ENCODE data around the gene PBX4.

- TF ChIP-seq, protein P1, sequence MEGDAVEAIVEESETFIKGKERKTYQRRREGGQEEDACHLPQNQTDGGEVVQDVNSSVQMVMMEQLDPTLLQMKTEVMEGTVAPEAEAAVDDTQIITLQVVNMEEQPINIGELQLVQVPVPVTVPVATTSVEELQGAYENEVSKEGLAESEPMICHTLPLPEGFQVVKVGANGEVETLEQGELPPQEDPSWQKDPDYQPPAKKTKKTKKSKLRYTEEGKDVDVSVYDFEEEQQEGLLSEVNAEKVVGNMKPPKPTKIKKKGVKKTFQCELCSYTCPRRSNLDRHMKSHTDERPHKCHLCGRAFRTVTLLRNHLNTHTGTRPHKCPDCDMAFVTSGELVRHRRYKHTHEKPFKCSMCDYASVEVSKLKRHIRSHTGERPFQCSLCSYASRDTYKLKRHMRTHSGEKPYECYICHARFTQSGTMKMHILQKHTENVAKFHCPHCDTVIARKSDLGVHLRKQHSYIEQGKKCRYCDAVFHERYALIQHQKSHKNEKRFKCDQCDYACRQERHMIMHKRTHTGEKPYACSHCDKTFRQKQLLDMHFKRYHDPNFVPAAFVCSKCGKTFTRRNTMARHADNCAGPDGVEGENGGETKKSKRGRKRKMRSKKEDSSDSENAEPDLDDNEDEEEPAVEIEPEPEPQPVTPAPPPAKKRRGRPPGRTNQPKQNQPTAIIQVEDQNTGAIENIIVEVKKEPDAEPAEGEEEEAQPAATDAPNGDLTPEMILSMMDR (IDR thresholded peaks at IDR 0.05) = no peak
- TF ChIP-seq POLR2A (IDR thresholded peaks at IDR 0.05) = no peak
Measured at GRCh38 chr19:19606021-19606420, 12.5 kb downstream of the PBX4 start.

Measured in heart left ventricle (tissue), 13 donors.